ENCODE data around the gene SGSM1.

DNA sequence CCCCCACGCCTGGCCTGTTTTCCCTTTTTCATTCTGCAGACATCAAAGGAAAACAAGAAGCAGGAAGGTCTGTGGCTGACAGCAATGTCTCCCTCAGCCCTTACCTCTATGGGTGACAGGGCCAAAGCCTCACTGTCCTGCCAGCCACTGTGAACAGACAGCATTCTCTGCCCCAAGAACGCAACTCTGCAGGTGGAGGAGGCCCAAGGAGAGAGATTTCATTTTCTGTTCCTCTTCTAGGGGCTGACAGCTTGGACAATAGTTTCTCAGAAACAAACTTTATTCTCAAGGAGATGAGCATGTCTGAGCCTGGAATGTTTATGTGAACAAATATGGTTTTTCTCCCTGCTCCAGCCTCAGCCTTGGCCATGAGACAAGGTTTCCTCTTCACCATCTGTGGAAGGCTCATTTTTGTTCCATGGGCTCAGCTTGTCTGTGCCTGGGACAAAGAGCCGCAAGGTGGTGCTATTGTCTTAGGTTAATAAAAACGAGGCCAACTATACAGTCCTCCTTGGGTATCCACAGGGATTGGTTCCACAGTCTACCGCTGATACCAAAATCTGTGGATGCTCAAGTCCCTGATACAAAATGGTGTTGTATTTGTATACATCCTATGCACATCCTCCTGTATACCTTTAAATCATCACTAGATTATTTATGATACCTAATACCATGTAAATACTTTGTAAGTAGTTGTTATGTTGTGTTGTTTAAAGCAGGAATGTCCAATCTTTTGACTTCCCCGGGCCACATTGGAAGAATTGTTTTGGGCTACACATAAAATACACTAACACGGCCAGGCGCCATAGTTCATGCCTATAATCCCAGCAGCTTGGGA lies 37.3 kb upstream of the SGSM1 start:
- TF ChIP-seq, protein P1, sequence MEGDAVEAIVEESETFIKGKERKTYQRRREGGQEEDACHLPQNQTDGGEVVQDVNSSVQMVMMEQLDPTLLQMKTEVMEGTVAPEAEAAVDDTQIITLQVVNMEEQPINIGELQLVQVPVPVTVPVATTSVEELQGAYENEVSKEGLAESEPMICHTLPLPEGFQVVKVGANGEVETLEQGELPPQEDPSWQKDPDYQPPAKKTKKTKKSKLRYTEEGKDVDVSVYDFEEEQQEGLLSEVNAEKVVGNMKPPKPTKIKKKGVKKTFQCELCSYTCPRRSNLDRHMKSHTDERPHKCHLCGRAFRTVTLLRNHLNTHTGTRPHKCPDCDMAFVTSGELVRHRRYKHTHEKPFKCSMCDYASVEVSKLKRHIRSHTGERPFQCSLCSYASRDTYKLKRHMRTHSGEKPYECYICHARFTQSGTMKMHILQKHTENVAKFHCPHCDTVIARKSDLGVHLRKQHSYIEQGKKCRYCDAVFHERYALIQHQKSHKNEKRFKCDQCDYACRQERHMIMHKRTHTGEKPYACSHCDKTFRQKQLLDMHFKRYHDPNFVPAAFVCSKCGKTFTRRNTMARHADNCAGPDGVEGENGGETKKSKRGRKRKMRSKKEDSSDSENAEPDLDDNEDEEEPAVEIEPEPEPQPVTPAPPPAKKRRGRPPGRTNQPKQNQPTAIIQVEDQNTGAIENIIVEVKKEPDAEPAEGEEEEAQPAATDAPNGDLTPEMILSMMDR (IDR thresholded peaks at IDR 0.05): peak; percentile 56 to 76 (median 73)
- TF ChIP-seq EP300 (IDR thresholded peaks at IDR 0.05) (no peak), POLR2A (IDR thresholded peaks at IDR 0.05; ENCODE audit: low read depth) (no peak), POLR2AphosphoS5 (IDR thresholded peaks at IDR 0.05) (no peak)
